Naive thymus-derived CD4-positive, alpha-beta T cell (primary cell): Measurements from ENCODE around the gene DNAH1. TPM values are rescaled to one million over a fixed set of nuclear protein-coding genes. Genes with fewer than 3 reads are reported as not detected.
A peak's percentile ranks its signal among the peaks of the same experiment; 100 is the strongest.

ENCODE experiments used
- ATAC-seq: fragments of 150-1000 bp; cut with Tn5 transposase; 2 replicates; pipeline ENCODE4 v1.10.0; 2021; ENCODE audit warnings: mild to moderate bottlenecking, moderate library complexity
- CTCF ChIA-PET: fragments of 350-600 bp; sonication (Branson Sonifier 250); formaldehyde crosslinking; loops from one replicate; lab custom pipeline; 2021; ENCODE audit warnings: antibody characterized with exemption; lab: Charles Lee
- POLR2A ChIA-PET: fragments of 350-600 bp; sonication (Branson Sonifier 250); formaldehyde crosslinking; loops from one replicate; lab custom pipeline; 2021; ENCODE audit warnings: antibody characterized with exemption, inconsistent platforms; lab: Charles Lee
- DNase-seq, 9 donors: peaks; one replicate each; pipeline versions ENCODE4 v3.0.0 to v3.0.0-alpha.2; 2020 to 2022; ENCODE audit warnings: mixed read lengths in 1 of 9
- H3K27ac ChIP-seq: one replicate; pipeline ENCODE4 v1.7.0; 2013; ENCODE audit warnings: mild to moderate bottlenecking, low read depth, low read length, moderate library complexity
- H3K27me3 ChIP-seq, 2 donors: one replicate each; pipeline ENCODE4 v1.7.0; 2013; ENCODE audit warnings: low read length in 2 of 2, mild to moderate bottlenecking in 2 of 2, moderate library complexity in 2 of 2; ENCODE audit not compliant: control insufficient read depth in 2 of 2, insufficient read depth in 2 of 2
- H3K36me3 ChIP-seq, 3 experiments: 1 replicate in 2 of 3; 2 replicates in 1 of 3; pipeline ENCODE4 v1.7.0; 2013; ENCODE audit warnings: low read length in 3 of 3, mild to moderate bottlenecking in 3 of 3, moderate library complexity in 1 of 3; ENCODE audit not compliant: insufficient read depth in 3 of 3, control insufficient read depth in 2 of 3
- H3K4me1 ChIP-seq, 2 donors: one replicate each; pipeline ENCODE4 v1.7.0; 2013; ENCODE audit warnings: low read length in 2 of 2, mild to moderate bottlenecking in 2 of 2, moderate library complexity in 1 of 2; ENCODE audit not compliant: control insufficient read depth in 2 of 2, insufficient read depth in 2 of 2
- H3K4me3 ChIP-seq: 2 replicates; pipeline ENCODE4 v1.7.0; 2013; ENCODE audit warnings: mild to moderate bottlenecking, low read length
- H3K9me3 ChIP-seq, 3 experiments: 1 replicate in 2 of 3; 2 replicates in 1 of 3; pipeline ENCODE4 v1.7.0; 2013; ENCODE audit warnings: low read length in 3 of 3; ENCODE audit not compliant: control insufficient read depth in 2 of 3
- H3K27ac Mint-ChIP-seq, 9 donors: one replicate each; pipeline ENCODE4 v1.8.0; 2020 to 2022; ENCODE audit warnings: mixed read lengths in 9 of 9, mild to moderate bottlenecking in 8 of 9, moderate library complexity in 5 of 9, inconsistent platforms in 2 of 9
- H3K27me3 Mint-ChIP-seq, 5 donors: one replicate each; pipeline ENCODE4 v1.8.0; 2021 to 2022; ENCODE audit warnings: mixed read lengths in 5 of 5, mild to moderate bottlenecking in 1 of 5
- H3K36me3 Mint-ChIP-seq, 5 donors: one replicate each; pipeline ENCODE4 v1.8.0; 2020 to 2022; ENCODE audit warnings: mixed read lengths in 5 of 5, mild to moderate bottlenecking in 3 of 5, inconsistent platforms in 1 of 5
- H3K4me1 Mint-ChIP-seq, 7 donors: one replicate each; pipeline ENCODE4 v1.8.0; 2020 to 2022; ENCODE audit warnings: mixed read lengths in 7 of 7, mild to moderate bottlenecking in 3 of 7, inconsistent platforms in 1 of 7
- H3K4me3 Mint-ChIP-seq, 10 donors: one replicate each; pipeline ENCODE4 v1.8.0; 2020 to 2022; ENCODE audit warnings: mild to moderate bottlenecking in 10 of 10, mixed read lengths in 10 of 10, moderate library complexity in 6 of 10, inconsistent platforms in 2 of 10
- H3K9me3 Mint-ChIP-seq, 11 donors: one replicate each; pipeline ENCODE4 v1.8.0; 2020 to 2022; ENCODE audit warnings: mixed read lengths in 11 of 11, mild to moderate bottlenecking in 4 of 11, inconsistent platforms in 1 of 11, moderate library complexity in 1 of 11
- intact Hi-C, 2 donors: fragments of 100-400 bp; cut with micrococcal nuclease; formaldehyde crosslinking; loops; one replicate each; pipeline ENCODE4 v1.15.1; 2023
- polyA plus RNA-seq, 2 donors: library from polyadenylated mRNA; unstranded; fragments of 300-500 nt; fragmentation: Illumina TruSeq; gene quantifications; one replicate each; pipeline ENCODE4 v1.2.3, GENCODE V29; 2021
- total RNA-seq, 6 experiments: library from RNA in 5 of 6; stranded (reverse) in 5 of 6; gene quantifications; 1 replicate in 5 of 6; 2 replicates in 1 of 6; pipeline ENCODE4 v1.2.3 and lab custom pipeline; 2021 to 2026

Gene DNAH1
- total and polyA plus RNA-seq, 7 experiments from 2014 or later, result 0.35 to 69.2 (median 48.2) TPM

- H3K27ac Mint-ChIP-seq, result peak overlapping the region; percentile 96 to 100 (median 100)
- no peak for ATAC-seq
- ChIA-PET CTCF (interaction anchor here (1.2 to 6.3 kb wide), 3 partner anchors 8 to 61 kb away, joined by 4 to 23 read pairs (median 4); partner anchors contain the start of genes TLR9 and WDR82), POLR2A (interaction anchor here (0.9 to 21.6 kb wide), 5 partner anchors 9 to 52 kb away, joined by 4 to 1418 read pairs (median 22); partner anchors contain the start of genes PPM1M, TLR9, TWF2 and WDR82)
- H3K36me3 ChIP-seq, result peaks cover 0 to 21% (median 6%) of the 10 kb centered on the region in 3 experiments
- intact Hi-C loops, result loop anchor here (1.0 to 5.0 kb wide), 3 partner anchors 8 to 289 kb away; partner anchors contain the start of genes RPL29 (in 1 of the 2), TWF2 (in 1 of the 2) and WDR82 (in 1 of the 2)
- H3K9me3 Mint-ChIP-seq, result peaks cover 0 to 4% (median 0%) of the 10 kb centered on the region in 11 donors
- peak overlapping the region; percentile 99 for H3K4me3 ChIP-seq
- no peak for DNase-seq
- peak overlapping the region; percentile 86 to 100 (median 100) for H3K4me3 Mint-ChIP-seq
- no peaks in the 10 kb centered on the region for H3K9me3 ChIP-seq
- peaks cover 0 to 3% (median 0%) of the 10 kb centered on the region in 5 donors for H3K27me3 Mint-ChIP-seq
- peaks cover 29 to 46% of the 10 kb centered on the region in 2 donors for H3K4me1 ChIP-seq
- peaks cover 0 to 9% (median 5%) of the 10 kb centered on the region in 5 donors for H3K36me3 Mint-ChIP-seq
- peak overlapping the region; percentile 95 for H3K27ac ChIP-seq
- H3K4me1 Mint-ChIP-seq, result peaks cover 24 to 76% (median 59%) of the 10 kb centered on the region in 7 donors
- H3K27me3 ChIP-seq, result no peaks in the 10 kb centered on the region
Measured at GRCh38 chr3:52286777-52287110, 29.4 kb upstream of the DNAH1 start.

GRCh38 chr3:52288674-52289073, 27.4 kb upstream of the DNAH1 start:
- Mint-ChIP-seq H3K9me3 (peaks cover 0 to 4% (median 0%) of the 10 kb centered on the region in 11 donors), H3K4me1 (peaks cover 20 to 57% (median 43%) of the 10 kb centered on the region in 7 donors), H3K27me3 (peaks cover 0 to 3% (median 0%) of the 10 kb centered on the region in 5 donors), H3K36me3 (peaks cover 0 to 14% (median 5%) of the 10 kb centered on the region in 5 donors), H3K27ac (peak overlapping the region; percentile 96 to 100 (median 100)), H3K4me3 (peak overlapping the region; percentile 86 to 100 (median 100))
- peak overlapping the region; percentile 95 for H3K27ac ChIP-seq
- peaks cover 11 to 29% of the 10 kb centered on the region in 2 donors for H3K4me1 ChIP-seq
- H3K4me3 ChIP-seq, result peak overlapping the region; percentile 99
- DNase-seq (no peak), ATAC-seq (no peak)
- no peaks in the 10 kb centered on the region for H3K9me3 ChIP-seq
- H3K36me3 ChIP-seq, result peaks cover 4 to 40% (median 10%) of the 10 kb centered on the region in 3 experiments
- CTCF ChIA-PET, result interaction anchor here (0.6 to 6.3 kb wide), 10 partner anchors 10 to 72 kb away, joined by 3 to 23 read pairs (median 5); partner anchors contain the start of gene WDR82
- intact Hi-C loops, result loop anchor here in 1 of 2 donors (1.0 to 5.0 kb wide), 8 partner anchors 10 to 291 kb away; partner anchors contain the start of genes NISCH, POC1A, RPL29 and TNNC1
- no peaks in the 10 kb centered on the region for H3K27me3 ChIP-seq
- POLR2A ChIA-PET, result interaction anchor here (0.8 to 21.6 kb wide), 11 partner anchors 11 to 134 kb away, joined by 3 to 1418 read pairs (median 5); partner anchors contain the start of genes ALAS1, POC1A, PPM1M and TLR9

DNA sequence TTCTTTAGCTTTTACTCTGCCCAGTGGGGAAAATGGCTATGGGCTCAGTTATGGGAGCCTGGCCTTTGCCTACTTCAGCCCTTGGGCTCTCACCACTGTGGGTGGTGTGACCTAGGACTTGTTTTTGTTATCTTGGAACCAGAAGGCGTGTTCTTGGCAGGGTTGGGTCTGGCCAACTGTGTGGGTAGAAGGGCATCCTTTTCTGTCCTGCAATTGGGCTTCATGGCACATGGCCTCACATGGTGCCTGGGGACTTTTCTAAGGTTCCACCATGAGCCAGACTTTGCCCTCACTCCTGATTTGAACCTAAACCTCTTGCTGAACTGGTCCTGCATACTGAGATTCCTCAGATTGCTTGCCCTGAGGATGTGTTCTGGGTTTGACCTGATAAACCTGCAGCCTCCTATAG, 26.8 kb upstream of the DNAH1 start:
- POLR2A ChIA-PET, result interaction anchor here (0.8 to 21.6 kb wide), 8 partner anchors 11 to 92 kb away, joined by 3 to 1418 read pairs (median 5); partner anchors contain the start of genes ALAS1, PPM1M, TLR9 and TWF2
- intact Hi-C loops, result loop anchor here in 1 of 2 donors (2.0 to 5.0 kb wide), 4 partner anchors 19 to 292 kb away; partner anchors contain the start of genes NISCH, POC1A, RPL29 and TNNC1
- peak overlapping the region in 7 of 9 donors; percentile 52 to 100 (median 100) for H3K27ac Mint-ChIP-seq

GRCh38 chr3:52289747-52290595, 26.1 kb upstream of the DNAH1 start:
- ChIA-PET POLR2A (interaction anchor here (0.8 to 21.6 kb wide), 5 partner anchors 12 to 51 kb away, joined by 4 to 1418 read pairs (median 6); partner anchors contain the start of genes PPM1M, TLR9, TWF2 and WDR82), CTCF (interaction anchor here (0.7 to 6.3 kb wide), 8 partner anchors 8 to 69 kb away, joined by 3 to 23 read pairs (median 4); partner anchors contain the start of gene WDR82)
- Mint-ChIP-seq H3K4me3 (peak overlapping the region in 4 of 10 donors; percentile 53 to 96 (median 88)), H3K36me3 (peaks cover 0 to 19% (median 7%) of the 10 kb centered on the region in 5 donors), H3K27ac (peak overlapping the region in 2 of 9 donors; percentile 67 to 96), H3K27me3 (peaks cover 0 to 3% (median 0%) of the 10 kb centered on the region in 5 donors), H3K9me3 (peaks cover 0 to 4% (median 0%) of the 10 kb centered on the region in 11 donors), H3K4me1 (peaks cover 20 to 44% (median 38%) of the 10 kb centered on the region in 7 donors)
- H3K36me3 ChIP-seq, result peaks cover 4 to 48% (median 10%) of the 10 kb centered on the region in 3 experiments
- peaks cover 11 to 22% of the 10 kb centered on the region in 2 donors for H3K4me1 ChIP-seq
- no peak overlapping the region for H3K4me3 ChIP-seq
- no peaks in the 10 kb centered on the region for H3K9me3 ChIP-seq
- no peaks in the 10 kb centered on the region for H3K27me3 ChIP-seq
- H3K27ac ChIP-seq, result no peak overlapping the region
- ATAC-seq, result no peak
- intact Hi-C loops, result loop anchor here in 1 of 2 donors (2.0 to 5.0 kb wide), 4 partner anchors 19 to 293 kb away; partner anchors contain the start of genes NISCH, POC1A, RPL29 and TNNC1
- no peak for DNase-seq

More for the DNA sequence above, 26.8 kb upstream of the DNAH1 start:
- H3K36me3 Mint-ChIP-seq, result peaks cover 0 to 15% (median 5%) of the 10 kb centered on the region in 5 donors
- H3K27me3 ChIP-seq, result no peaks in the 10 kb centered on the region
- ATAC-seq, result no peak
- CTCF ChIA-PET, result interaction anchor here (1.0 to 6.3 kb wide), 9 partner anchors 11 to 69 kb away, joined by 3 to 23 read pairs (median 8); partner anchors contain the start of gene WDR82
- H3K27ac ChIP-seq, result no peak overlapping the region
- peaks cover 11 to 25% of the 10 kb centered on the region in 2 donors for H3K4me1 ChIP-seq
- peak overlapping the region in 9 of 10 donors; percentile 86 to 100 (median 99) for H3K4me3 Mint-ChIP-seq
- peaks cover 0 to 4% (median 0%) of the 10 kb centered on the region in 11 donors for H3K9me3 Mint-ChIP-seq
- H3K27me3 Mint-ChIP-seq, result peaks cover 0 to 3% (median 0%) of the 10 kb centered on the region in 5 donors
- no peak for DNase-seq
- no peaks in the 10 kb centered on the region for H3K9me3 ChIP-seq
- peaks cover 4 to 43% (median 10%) of the 10 kb centered on the region in 3 experiments for H3K36me3 ChIP-seq
- no peak overlapping the region for H3K4me3 ChIP-seq
- H3K4me1 Mint-ChIP-seq, result peaks cover 20 to 50% (median 42%) of the 10 kb centered on the region in 7 donors

DNA sequence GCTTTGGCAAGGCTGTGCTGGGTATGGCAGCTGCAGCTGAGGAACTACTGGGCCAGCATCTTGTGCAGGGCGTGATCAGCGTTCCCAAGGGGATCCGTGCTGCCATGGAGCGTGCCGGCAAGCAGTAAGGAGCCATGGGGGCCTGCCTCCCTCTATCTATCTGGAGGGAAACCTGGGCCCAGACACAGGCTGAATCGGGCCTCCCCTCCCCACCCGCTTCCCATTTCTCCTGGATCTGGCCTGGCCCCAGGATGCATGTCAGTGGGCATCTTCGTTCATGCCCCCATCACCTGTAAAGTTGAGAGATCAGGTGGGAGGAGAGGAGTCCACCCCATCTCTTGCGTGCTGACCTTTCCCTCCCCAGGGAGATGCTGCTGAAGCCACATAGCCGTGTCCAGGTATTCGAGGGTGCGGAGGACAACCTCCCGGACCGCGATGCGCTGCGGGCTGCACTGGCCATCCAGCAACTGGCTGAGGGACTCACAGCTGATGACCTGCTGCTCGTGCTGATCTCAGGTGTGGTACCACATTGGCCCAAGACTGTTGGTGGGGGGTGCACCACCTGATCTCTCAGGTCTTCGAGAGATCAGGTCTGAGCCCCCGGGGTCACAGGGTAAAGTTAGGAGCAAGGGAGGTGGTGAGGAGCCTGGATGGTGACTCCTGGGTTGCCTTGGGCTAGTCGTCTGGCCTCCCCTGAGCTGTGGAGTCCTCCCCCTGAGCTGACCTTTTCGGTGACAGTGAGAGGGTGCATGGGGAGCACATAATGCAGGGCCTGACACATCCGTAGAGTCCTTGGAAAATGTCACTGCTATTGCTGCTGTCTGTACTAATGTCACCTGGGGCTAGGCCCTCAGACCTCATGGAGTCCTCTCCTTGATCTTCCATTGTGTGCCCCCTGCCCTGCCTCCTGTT, 25.3 kb upstream of the DNAH1 start:
- Mint-ChIP-seq H3K4me3 (peak overlapping the region in 8 of 10 donors; percentile 1 to 84 (median 30)), H3K27me3 (peaks cover 0 to 3% (median 0%) of the 10 kb centered on the region in 5 donors), H3K36me3 (peaks cover 0 to 26% (median 8%) of the 10 kb centered on the region in 5 donors), H3K27ac (peak overlapping the region in 4 of 9 donors; percentile 11 to 86 (median 72)), H3K9me3 (peaks cover 0 to 4% (median 0%) of the 10 kb centered on the region in 11 donors), H3K4me1 (peaks cover 20 to 38% (median 33%) of the 10 kb centered on the region in 7 donors)
- ChIA-PET POLR2A (interaction anchor here (7.1 to 21.6 kb wide), 2 partner anchors 13 to 52 kb away, joined by 112 to 1418 read pairs; partner anchors contain the start of genes PPM1M, TLR9, TWF2 and WDR82), CTCF (interaction anchor here (0.5 to 6.3 kb wide), 9 partner anchors 9 to 70 kb away, joined by 3 to 23 read pairs (median 5); partner anchors contain the start of gene WDR82)
- H3K27ac ChIP-seq, result no peak overlapping the region
- intact Hi-C loops, result loop anchor here (1.0 kb wide), 1 partner anchor 48 kb away; no protein-coding TSS in a partner anchor
- H3K27me3 ChIP-seq, result no peaks in the 10 kb centered on the region
- no peak overlapping the region for H3K4me3 ChIP-seq
- H3K9me3 ChIP-seq, result no peaks in the 10 kb centered on the region
- H3K36me3 ChIP-seq, result peaks cover 4 to 57% (median 10%) of the 10 kb centered on the region in 3 experiments
- no peak for ATAC-seq
- DNase-seq, result no peak
- H3K4me1 ChIP-seq, result peaks cover 11 to 22% of the 10 kb centered on the region in 2 donors
